Fibroblast of lung (primary cell): ENCODE results near the gene DNMT3A.

Source experiments
- CTCF ChIP-seq, 2 donors: IDR thresholded peaks in 1 of 2; conservative IDR thresholded peaks in 1 of 2; 1 replicate in 1 of 2; 2 replicates in 1 of 2; pipeline ENCODE4 v1.5.1; 2011 to 2012; ENCODE audit warnings: low read length in 2 of 2, control low read depth in 1 of 2, inconsistent platforms in 1 of 2, low read depth in 1 of 2, mild to moderate bottlenecking in 1 of 2
- EZH2 ChIP-seq: IDR thresholded peaks from 2 replicates; pipeline ENCODE4 v1.5.1; 2012; ENCODE audit warnings: low read length, control low read depth, mild to moderate bottlenecking; ENCODE audit errors: missing control alignments

GRCh38 chr2:25249785-25250184, 91.9 kb downstream of the DNMT3A start:
- TF ChIP-seq CTCF (conservative IDR thresholded peaks at IDR 0.05 in 1 of 2, IDR thresholded peaks at IDR 0.05 in 1 of 2; ENCODE audit: low read depth in 1 of 2, low read length in 2 of 2): no peak
- TF ChIP-seq EZH2: no peak
